DND-41 (cell line): ENCODE results near the gene ASIC2.

Experiments
- ATAC-seq: fragments of 200-7000 bp; cut with Tn5 transposase; 3 replicates; pipeline ENCODE4 v1.9.1; 2021; ENCODE audit warnings: low read depth; ENCODE audit not compliant: insufficient read depth
- DNase-seq: peaks from one replicate; pipeline ENCODE4 v3.0.0-alpha.2; 2020
- H2AFZ ChIP-seq: 2 replicates; pipeline ENCODE4 v1.6.0; 2012; ENCODE audit warnings: low read depth, low read length
- H3K27ac ChIP-seq: 2 replicates; pipeline ENCODE4 v1.5.1; 2012; ENCODE audit warnings: low read length, inconsistent platforms
- H3K27me3 ChIP-seq: fragments of 200-600 bp; sonication (generic); 2 replicates; pipeline ENCODE4 v1.6.0; 2012; ENCODE audit warnings: low read length, mild to moderate bottlenecking, inconsistent platforms; ENCODE audit not compliant: insufficient read depth, poor library complexity
- H3K36me3 ChIP-seq: 2 replicates; pipeline ENCODE4 v1.5.1; 2012; ENCODE audit warnings: low read length, inconsistent platforms; ENCODE audit not compliant: insufficient read depth
- H3K4me1 ChIP-seq: 2 replicates; pipeline ENCODE4 v1.5.1; 2012; ENCODE audit warnings: mild to moderate bottlenecking, low read length; ENCODE audit not compliant: insufficient read depth
- H3K4me2 ChIP-seq: 2 replicates; pipeline ENCODE4 v1.6.0; 2012; ENCODE audit warnings: mild to moderate bottlenecking, moderate library complexity, low read length, inconsistent platforms; ENCODE audit not compliant: insufficient read depth
- H3K4me3 ChIP-seq, 2 experiments: fragments of 200-600 bp in 1 of 2; shearing (Covaris generic) in 1 of 2; 2 replicates each; pipeline ENCODE4 v1.5.1; 2012 to 2016; ENCODE audit warnings: inconsistent platforms in 2 of 2, low read length in 2 of 2, mild to moderate bottlenecking in 2 of 2, low read depth in 1 of 2, moderate library complexity in 1 of 2
- H3K79me2 ChIP-seq: 2 replicates; pipeline ENCODE4 v1.6.0; 2012; ENCODE audit warnings: low read length, inconsistent platforms; ENCODE audit not compliant: insufficient read depth
- H3K9ac ChIP-seq: 2 replicates; pipeline ENCODE4 v1.6.0; 2012; ENCODE audit warnings: low read depth, mild to moderate bottlenecking, inconsistent platforms, low read length, moderate library complexity
- H3K9me3 ChIP-seq: 2 replicates; pipeline ENCODE4 v1.5.1; 2012; ENCODE audit warnings: low read length, moderate library complexity, mild to moderate bottlenecking, inconsistent platforms; ENCODE audit not compliant: insufficient read depth, severe bottlenecking
- H4K20me1 ChIP-seq: 2 replicates; pipeline ENCODE4 v1.6.0; 2012; ENCODE audit warnings: low read length; ENCODE audit not compliant: insufficient read depth
- CTCF ChIP-seq: IDR thresholded peaks from 2 replicates; pipeline ENCODE4 v1.5.1; 2012; ENCODE audit warnings: borderline replicate concordance, low read length, moderate library complexity, mild to moderate bottlenecking; ENCODE audit not compliant: poor library complexity, severe bottlenecking; ENCODE audit errors: extremely low read depth
- EZH2 ChIP-seq: IDR thresholded peaks from 3 replicates; pipeline ENCODE4 v1.6.1; 2012; ENCODE audit warnings: borderline replicate concordance, low read depth, mild to moderate bottlenecking, moderate library complexity, low read length, inconsistent platforms; ENCODE audit not compliant: severe bottlenecking

Gene ASIC2

GRCh38 chr17:33015716-33016346 lies 277.3 kb downstream of the ASIC2 start:
- TF ChIP-seq EZH2 (no peak), CTCF (no peak)

GRCh38 chr17:33014751-33015150 lies 278.3 kb downstream of the ASIC2 start:
- Histone ChIP-seq H3K9ac (no peak overlapping the region), H3K4me1 (no peaks in the 10 kb centered on the region), H3K79me2 (no peaks in the 10 kb centered on the region), H2AFZ (no peak overlapping the region), H3K36me3 (no peaks in the 10 kb centered on the region), H3K9me3 (no peaks in the 10 kb centered on the region), H3K4me3 (no peak overlapping the region), H3K27ac (no peak overlapping the region), H3K27me3 (peaks cover 15% of the 10 kb centered on the region), H4K20me1 (0 out of 2 replicates have a peak, but pooled peaks cover 3% of the 10 kb centered on the region), H3K4me2 (no peak overlapping the region)
- no peak for ATAC-seq
- no peak for DNase-seq
- TF ChIP-seq CTCF (no peak), EZH2 (no peak)

More at GRCh38 chr17:33015716-33016346, 277.3 kb downstream of the ASIC2 start:
- no peak overlapping the region for H3K4me3 ChIP-seq
- peaks cover 13% of the 10 kb centered on the region for H3K27me3 ChIP-seq
- no peak overlapping the region for H2AFZ ChIP-seq
- no peaks in the 10 kb centered on the region for H3K79me2 ChIP-seq
- no peaks in the 10 kb centered on the region for H3K9me3 ChIP-seq
- H3K4me1 ChIP-seq, result no peaks in the 10 kb centered on the region
- DNase-seq (no peak), ATAC-seq (no peak)
- no peak overlapping the region for H3K4me2 ChIP-seq
- H3K27ac ChIP-seq, result no peak overlapping the region
- H3K9ac ChIP-seq, result no peak overlapping the region
- 0 out of 2 replicates have a peak, but pooled peaks cover 3% of the 10 kb centered on the region for H4K20me1 ChIP-seq
- H3K36me3 ChIP-seq, result no peaks in the 10 kb centered on the region

- no peak overlapping the region for H2AFZ ChIP-seq
- no peak for ATAC-seq
- H3K4me1 ChIP-seq, result no peaks in the 10 kb centered on the region
- no peak overlapping the region for H3K4me3 ChIP-seq
- no peak overlapping the region for H3K27ac ChIP-seq
- 0 out of 2 replicates have a peak, but pooled peaks cover 3% of the 10 kb centered on the region for H4K20me1 ChIP-seq
- TF ChIP-seq CTCF (no peak), EZH2 (no peak)
- H3K79me2 ChIP-seq, result no peaks in the 10 kb centered on the region
- DNase-seq, result no peak
- no peak overlapping the region for H3K9ac ChIP-seq
- H3K36me3 ChIP-seq, result no peaks in the 10 kb centered on the region
- H3K9me3 ChIP-seq, result no peaks in the 10 kb centered on the region
- H3K4me2 ChIP-seq, result no peak overlapping the region
- peaks cover 15% of the 10 kb centered on the region for H3K27me3 ChIP-seq
These were observed 279.3 kb downstream of the ASIC2 start for GRCh38 chr17:33013596-33014375.
